SU-DHL-6 (cell line): ENCODE data around the gene TCF12.

ENCODE experiments used
- H2AFZ ChIP-seq: fragments of 200-600 bp; sonication (generic); 2 replicates; pipeline ENCODE4 v1.6.1; 2014; ENCODE audit warnings: low read depth, mild to moderate bottlenecking, moderate library complexity, mixed read lengths, antibody characterized with exemption, low read length; ENCODE audit not compliant: severe bottlenecking
- H3F3A ChIP-seq: fragments of 200-600 bp; shearing (Covaris generic); 2 replicates; pipeline ENCODE4 v1.6.0; 2016; ENCODE audit warnings: antibody characterized with exemption, mild to moderate bottlenecking; ENCODE audit not compliant: insufficient read depth
- H3K27ac ChIP-seq: fragments of 200-600 bp; sonication (generic); 2 replicates; pipeline ENCODE4 v1.5.1; 2016; ENCODE audit warnings: low read depth, mild to moderate bottlenecking, low read length, moderate library complexity, mixed read lengths
- H3K27me3 ChIP-seq: fragments of 200-600 bp; sonication (generic), shearing (Covaris generic); 2 replicates; pipeline ENCODE4 v1.6.0; 2014; ENCODE audit warnings: mild to moderate bottlenecking, low read length
- H3K36me3 ChIP-seq: fragments of 200-600 bp; sonication (generic); 2 replicates; pipeline ENCODE4 v1.6.1; 2014; ENCODE audit warnings: mild to moderate bottlenecking, low read length, mixed read lengths
- H3K4me2 ChIP-seq: fragments of 300-600, 200-600 bp; shearing (Covaris generic), sonication (generic); 2 replicates; pipeline ENCODE4 v1.6.0; 2014; ENCODE audit warnings: low read length, low read depth, mild to moderate bottlenecking; ENCODE audit not compliant: poor library complexity, severe bottlenecking
- H3K4me3 ChIP-seq: fragments of 200-600 bp; sonication (generic); 2 replicates; pipeline ENCODE4 v1.5.1; 2014; ENCODE audit warnings: antibody characterized with exemption, low read length, mild to moderate bottlenecking, mixed read lengths; ENCODE audit not compliant: insufficient read depth, poor library complexity, severe bottlenecking
- H3K79me2 ChIP-seq: fragments of 200-600 bp; sonication (generic); 2 replicates; pipeline ENCODE4 v1.6.1; 2014; ENCODE audit warnings: mild to moderate bottlenecking, low read length, moderate library complexity; ENCODE audit not compliant: insufficient read depth
- H3K9ac ChIP-seq: fragments of 200-600 bp; sonication (generic); 2 replicates; pipeline ENCODE4 v1.7.0; 2014; ENCODE audit warnings: mild to moderate bottlenecking, low read length
- H3K9me2 ChIP-seq: fragments of 200-600 bp; sonication (generic); replicated peaks from 2 replicates; pipeline ENCODE4 v1.6.1; 2014; ENCODE audit warnings: low read length; ENCODE audit not compliant: insufficient read depth
- H3K9me3 ChIP-seq: fragments of 200-600 bp; sonication (generic); 2 replicates; pipeline ENCODE4 v1.6.1; 2014; ENCODE audit warnings: low read length, mixed read lengths; ENCODE audit not compliant: insufficient read depth
- H4K20me1 ChIP-seq: fragments of 200-600 bp; sonication (generic); 2 replicates; pipeline ENCODE4 v1.6.1; 2014; ENCODE audit warnings: low read depth, mild to moderate bottlenecking, antibody characterized with exemption, low read length, moderate library complexity, mixed read lengths
- EZH2phosphoT487 ChIP-seq: fragments of 200-600 bp; sonication (generic), shearing (Covaris generic); conservative IDR thresholded peaks from 2 replicates; pipeline ENCODE4 v1.6.1; 2018; ENCODE audit warnings: mild to moderate bottlenecking, antibody characterized with exemption, low read length, moderate library complexity, mixed read lengths
- TF ChIP-seq, protein P1 (sequence below): fragments of 200-600 bp; sonication (generic); IDR thresholded peaks from one replicate; pipeline ENCODE4 v1.5.1; 2017; ENCODE audit warnings: antibody characterized with exemption, mild to moderate bottlenecking, low read length, moderate library complexity; ENCODE audit not compliant: insufficient read depth, poor library complexity, severe bottlenecking

The TCF12 gene

GRCh38 chr15:57224664-57225063, 306.2 kb downstream of the TCF12 start:
- no peaks in the 10 kb centered on the region for H3K9me3 ChIP-seq
- H3K4me3 ChIP-seq = no peak overlapping the region
- H3K79me2 ChIP-seq = 0 out of 2 replicates have a peak, but pooled peaks cover 7% of the 10 kb centered on the region
- no peaks in the 10 kb centered on the region for H3K9me2 ChIP-seq
- H3K27me3 ChIP-seq = no peaks in the 10 kb centered on the region
- no peak overlapping the region for H3K27ac ChIP-seq
- H3F3A ChIP-seq = peaks cover 4% of the 10 kb centered on the region; the same call in 1 of the 2 replicates
- H3K9ac ChIP-seq = no peak overlapping the region
- TF ChIP-seq, protein P1, sequence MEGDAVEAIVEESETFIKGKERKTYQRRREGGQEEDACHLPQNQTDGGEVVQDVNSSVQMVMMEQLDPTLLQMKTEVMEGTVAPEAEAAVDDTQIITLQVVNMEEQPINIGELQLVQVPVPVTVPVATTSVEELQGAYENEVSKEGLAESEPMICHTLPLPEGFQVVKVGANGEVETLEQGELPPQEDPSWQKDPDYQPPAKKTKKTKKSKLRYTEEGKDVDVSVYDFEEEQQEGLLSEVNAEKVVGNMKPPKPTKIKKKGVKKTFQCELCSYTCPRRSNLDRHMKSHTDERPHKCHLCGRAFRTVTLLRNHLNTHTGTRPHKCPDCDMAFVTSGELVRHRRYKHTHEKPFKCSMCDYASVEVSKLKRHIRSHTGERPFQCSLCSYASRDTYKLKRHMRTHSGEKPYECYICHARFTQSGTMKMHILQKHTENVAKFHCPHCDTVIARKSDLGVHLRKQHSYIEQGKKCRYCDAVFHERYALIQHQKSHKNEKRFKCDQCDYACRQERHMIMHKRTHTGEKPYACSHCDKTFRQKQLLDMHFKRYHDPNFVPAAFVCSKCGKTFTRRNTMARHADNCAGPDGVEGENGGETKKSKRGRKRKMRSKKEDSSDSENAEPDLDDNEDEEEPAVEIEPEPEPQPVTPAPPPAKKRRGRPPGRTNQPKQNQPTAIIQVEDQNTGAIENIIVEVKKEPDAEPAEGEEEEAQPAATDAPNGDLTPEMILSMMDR = no peak
- TF ChIP-seq EZH2phosphoT487 = no peak
- H4K20me1 ChIP-seq = no peaks in the 10 kb centered on the region
- no peak overlapping the region for H2AFZ ChIP-seq
- H3K4me2 ChIP-seq = no peak overlapping the region
- H3K36me3 ChIP-seq = no peaks in the 10 kb centered on the region

GRCh38 chr15:57227166-57227565, 308.7 kb downstream of the TCF12 start:
- H3K9me3 ChIP-seq = no peaks in the 10 kb centered on the region
- no peaks in the 10 kb centered on the region for H3K36me3 ChIP-seq
- H3K27ac ChIP-seq = no peak overlapping the region
- H2AFZ ChIP-seq = no peak overlapping the region
- H4K20me1 ChIP-seq = no peaks in the 10 kb centered on the region
- H3K27me3 ChIP-seq = no peaks in the 10 kb centered on the region
- H3K79me2 ChIP-seq = no peaks in the 10 kb centered on the region
- no peaks in the 10 kb centered on the region for H3K9me2 ChIP-seq
- no peak overlapping the region for H3K9ac ChIP-seq
- H3K4me3 ChIP-seq = no peak overlapping the region
- no peak overlapping the region for H3K4me2 ChIP-seq
- H3F3A ChIP-seq = peaks cover 7% of the 10 kb centered on the region; the same call in 1 of the 2 replicates
- TF ChIP-seq, protein P1 = no peak

DNA sequence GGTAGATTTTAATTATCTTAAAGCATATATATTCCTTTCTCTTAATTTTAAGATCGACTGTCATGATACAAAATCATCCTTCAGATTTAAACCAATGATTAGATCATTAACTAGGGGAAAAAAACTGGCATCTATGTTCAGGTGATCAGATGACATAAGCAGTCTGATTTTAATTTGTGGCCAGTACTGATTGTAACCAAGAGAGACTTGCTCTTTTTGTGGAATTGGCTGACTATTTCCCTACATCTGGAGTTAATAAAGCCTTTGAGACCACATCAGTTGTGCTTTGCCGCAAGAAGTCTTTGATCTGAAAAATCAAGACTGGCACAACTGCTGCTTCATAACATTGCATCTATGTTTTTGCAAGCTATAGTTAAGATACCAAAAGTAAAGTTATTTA, 309.5 kb downstream of the TCF12 start:
- Histone ChIP-seq H3K4me3 (no peak overlapping the region), H3K9me2 (no peaks in the 10 kb centered on the region), H4K20me1 (no peaks in the 10 kb centered on the region), H3K27me3 (no peaks in the 10 kb centered on the region), H3K27ac (no peak overlapping the region), H2AFZ (no peak overlapping the region), H3K36me3 (no peaks in the 10 kb centered on the region; the same call in 1 of the 2 replicates), H3K79me2 (no peaks in the 10 kb centered on the region), H3K9me3 (no peaks in the 10 kb centered on the region), H3K4me2 (no peak overlapping the region), H3F3A (peaks cover 7% of the 10 kb centered on the region; the same call in 1 of the 2 replicates), H3K9ac (no peak overlapping the region)
- no peak for TF ChIP-seq EZH2phosphoT487
- TF ChIP-seq, protein P1 = no peak

- no peak overlapping the region for H3K4me3 ChIP-seq
- no peak overlapping the region for H3K4me2 ChIP-seq
- no peaks in the 10 kb centered on the region for H3K27me3 ChIP-seq
- H3K36me3 ChIP-seq = no peaks in the 10 kb centered on the region; the same call in 1 of the 2 replicates
- H3K79me2 ChIP-seq = no peaks in the 10 kb centered on the region
- H3K9me2 ChIP-seq = no peaks in the 10 kb centered on the region
- H3F3A ChIP-seq = peaks cover 4% of the 10 kb centered on the region; the same call in 1 of the 2 replicates
- no peak overlapping the region for H3K27ac ChIP-seq
- no peak overlapping the region for H2AFZ ChIP-seq
- H3K9ac ChIP-seq = no peak overlapping the region
- no peaks in the 10 kb centered on the region for H4K20me1 ChIP-seq
- TF ChIP-seq, protein P1 = no peak
- no peak for TF ChIP-seq EZH2phosphoT487
- no peaks in the 10 kb centered on the region for H3K9me3 ChIP-seq
Measured at GRCh38 chr15:57228395-57228794, 310.0 kb downstream of the TCF12 start.
